ENCODE results near the gene JRKL. TPM values are rescaled to one million over a fixed set of nuclear protein-coding genes. Genes with fewer than 3 reads are reported as not detected.

The JRKL gene
- total and polyA plus RNA-seq, 2 of the 13 experiments (the other 11 are each of a cell fraction or from before 2014, with no cell fraction given): 3.2 to 4.5 TPM

GRCh38 chr11:96393753-96394348 is 4.0 kb downstream of the JRKL start:
- CTCF ChIA-PET (ENCODE audit: low intra/inter-chr PET ratio, low total read pairs): interaction anchor here (1.1 to 2.5 kb wide), 5 partner anchors 33 to 558 kb away, joined by 3 to 13 read pairs (median 4); no protein-coding TSS in a partner anchor
- H3K4me3 ChIP-seq (replicated peaks in 1 of 3; ENCODE audit: insufficient read depth in 1 of 3, low read depth in 2 of 3, low read length in 3 of 3): no peak overlapping the region; a peak in 1 of 6 replicates
- H3K27ac ChIP-seq (ENCODE audit: extremely low read length, insufficient read depth, low read length): no peak overlapping the region
- WGBS (ENCODE audit: low lambda C conversion rate): 2% methylated on average over 1 of the region's 1 CpG
- H3K9ac ChIP-seq (ENCODE audit: insufficient read depth, low read depth, low read length): no peak overlapping the region
- intact Hi-C loops (cut with micrococcal nuclease; ENCODE audit: unreplicated experiment) (loop anchor here (1.0 to 2.0 kb wide), 4 partner anchors 303 to 558 kb away; no protein-coding TSS in a partner anchor), in situ Hi-C loops (cut with HindIII; ENCODE audit: extremely low pct_ligation_motif_present, low pct_unique_long_range_greater_than_20kb) (loop anchor here (10.0 kb wide), 1 partner anchor 559 kb away; no protein-coding TSS in a partner anchor)
- DNase-seq (ENCODE audit: low spot score) (peak; percentile 44), FAIRE-seq (peak; percentile 75), ATAC-seq (no peak)
- TF ChIP-seq ZNF740 (CRISPR knock-in tag; IDR thresholded peaks at IDR 0.05) (no peak), KMT2B (CRISPR knock-in tag; IDR thresholded peaks at IDR 0.05) (no peak), KDM2A (CRISPR knock-in tag; IDR thresholded peaks at IDR 0.05; ENCODE audit: borderline replicate concordance, low read depth) (no peak), DMAP1 (CRISPR knock-in tag; IDR thresholded peaks at IDR 0.05) (no peak), STAG1 (CRISPR knock-in tag; IDR thresholded peaks at IDR 0.05) (peak; percentile 79), HMGXB4 (CRISPR knock-in tag; IDR thresholded peaks at IDR 0.05; ENCODE audit: borderline replicate concordance in 1 of 2, low read depth in 1 of 2) (0 out of 4 replicates have a peak, but pooled peaks of 1 of the 2 experiments have one; percentile 21), ZNF282 (IDR thresholded peaks at IDR 0.05; ENCODE audit: partially characterized antibody) (no peak), RFXAP (CRISPR knock-in tag; IDR thresholded peaks at IDR 0.05; ENCODE audit: borderline replicate concordance) (no peak), ZNF598 (CRISPR knock-in tag; IDR thresholded peaks at IDR 0.05; ENCODE audit: borderline replicate concordance) (no peak), ZNF446 (CRISPR knock-in tag; IDR thresholded peaks at IDR 0.05) (no peak), CTCF (CRISPR knock-in tag; IDR thresholded peaks at IDR 0.05) (peak; percentile 68), ZNF431 (CRISPR knock-in tag; IDR thresholded peaks at IDR 0.05; ENCODE audit: borderline replicate concordance, low read depth) (no peak), FOSL2 (CRISPR knock-in tag; IDR thresholded peaks at IDR 0.05) (no peak), MIXL1 (CRISPR knock-in tag; IDR thresholded peaks at IDR 0.05) (peak; percentile 31; the same call in 1 of the 2 replicates), ZNF780A (CRISPR knock-in tag; IDR thresholded peaks at IDR 0.05) (no peak), ERF (CRISPR knock-in tag; IDR thresholded peaks at IDR 0.05) (no peak), ZNF354B (CRISPR knock-in tag; IDR thresholded peaks at IDR 0.05) (no peak)
- POLR2A ChIA-PET: interaction anchor here (1.8 kb wide), 1 partner anchor 545 kb away, joined by 4 read pairs; no protein-coding TSS in a partner anchor
- H3K4me2 ChIP-seq (ENCODE audit: low read depth, low read length): no peak overlapping the region
- H4K20me1 ChIP-seq (ENCODE audit: insufficient read depth, low read length): no peaks in the 10 kb centered on the region
- H2AFZ ChIP-seq (ENCODE audit: low read length): no peak overlapping the region
- H3K9me3 ChIP-seq (ENCODE audit: low read length): peaks cover 11% of the 10 kb centered on the region; the same call in 1 of the 2 replicates
- no peaks in the 10 kb centered on the region for H3K27me3 ChIP-seq (ENCODE audit: control insufficient read depth in 1 of 2, insufficient read depth in 2 of 2, low read length in 2 of 2)
- no TSS peak for BruUV-seq (replicated peaks)
- H3K4me1 ChIP-seq (ENCODE audit: insufficient read depth, low read length): peaks cover 23% of the 10 kb centered on the region
- peaks cover 16% of the 10 kb centered on the region for H3K79me2 ChIP-seq (ENCODE audit: insufficient read depth, low read length)
- H3K36me3 ChIP-seq (replicated peaks in 1 of 2; ENCODE audit: control insufficient read depth in 1 of 2, insufficient read depth in 2 of 2, low read length in 2 of 2): no peaks in the 10 kb centered on the region

Data from HepG2 (cell line).